ENCODE data around the gene NEIL1.

- no peak for TF ChIP-seq POLR2A (IDR thresholded peaks at IDR 0.05)
- TF ChIP-seq, protein P1, sequence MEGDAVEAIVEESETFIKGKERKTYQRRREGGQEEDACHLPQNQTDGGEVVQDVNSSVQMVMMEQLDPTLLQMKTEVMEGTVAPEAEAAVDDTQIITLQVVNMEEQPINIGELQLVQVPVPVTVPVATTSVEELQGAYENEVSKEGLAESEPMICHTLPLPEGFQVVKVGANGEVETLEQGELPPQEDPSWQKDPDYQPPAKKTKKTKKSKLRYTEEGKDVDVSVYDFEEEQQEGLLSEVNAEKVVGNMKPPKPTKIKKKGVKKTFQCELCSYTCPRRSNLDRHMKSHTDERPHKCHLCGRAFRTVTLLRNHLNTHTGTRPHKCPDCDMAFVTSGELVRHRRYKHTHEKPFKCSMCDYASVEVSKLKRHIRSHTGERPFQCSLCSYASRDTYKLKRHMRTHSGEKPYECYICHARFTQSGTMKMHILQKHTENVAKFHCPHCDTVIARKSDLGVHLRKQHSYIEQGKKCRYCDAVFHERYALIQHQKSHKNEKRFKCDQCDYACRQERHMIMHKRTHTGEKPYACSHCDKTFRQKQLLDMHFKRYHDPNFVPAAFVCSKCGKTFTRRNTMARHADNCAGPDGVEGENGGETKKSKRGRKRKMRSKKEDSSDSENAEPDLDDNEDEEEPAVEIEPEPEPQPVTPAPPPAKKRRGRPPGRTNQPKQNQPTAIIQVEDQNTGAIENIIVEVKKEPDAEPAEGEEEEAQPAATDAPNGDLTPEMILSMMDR (IDR thresholded peaks at IDR 0.05): no peak
Observed at GRCh38 chr15:75328493-75329314, 18.1 kb upstream of the NEIL1 start.
